HG03354 (cell line): Measurements from ENCODE around the gene DPH1.
"Not testable (repeated sequence)": the region's sequence is repeated elsewhere in the genome, so short reads cannot be mapped to it uniquely, and the experiment has no call there.

Source experiments
- ATAC-seq: cut with Tn5 transposase; IDR thresholded peaks from one replicate; pipeline ENCODE4 v1.9.1; 2021; ENCODE audit warnings: mild to moderate bottlenecking; ENCODE audit not compliant: unreplicated experiment, poor library complexity, severe bottlenecking

The DPH1 gene

GRCh38 chr17:2029911-2030778, at the start of gene DPH1:
DPH1 (plus strand) TSS chr17:2030153; CDS start chr17:2030170, 17 bp downstream.
- peak; percentile 79 for ATAC-seq

- ATAC-seq: no peak
Measured at GRCh38 chr17:1980665-1981250, 49.2 kb upstream of the DPH1 start.

GRCh38 chr17:1982793-1983366, 47.1 kb upstream of the DPH1 start:
- ATAC-seq: not testable (repeated sequence)

GRCh38 chr17:1985093-1985492, 44.9 kb upstream of the DPH1 start:
- no peak for ATAC-seq

GRCh38 chr17:1985686-1986085, 44.3 kb upstream of the DPH1 start:
- ATAC-seq: no peak

- no peak for ATAC-seq
Measured at GRCh38 chr17:1986783-1987451, 43.0 kb upstream of the DPH1 start.

GRCh38 chr17:1989135-1989534, 40.8 kb upstream of the DPH1 start:
- no peak for ATAC-seq

DNA sequence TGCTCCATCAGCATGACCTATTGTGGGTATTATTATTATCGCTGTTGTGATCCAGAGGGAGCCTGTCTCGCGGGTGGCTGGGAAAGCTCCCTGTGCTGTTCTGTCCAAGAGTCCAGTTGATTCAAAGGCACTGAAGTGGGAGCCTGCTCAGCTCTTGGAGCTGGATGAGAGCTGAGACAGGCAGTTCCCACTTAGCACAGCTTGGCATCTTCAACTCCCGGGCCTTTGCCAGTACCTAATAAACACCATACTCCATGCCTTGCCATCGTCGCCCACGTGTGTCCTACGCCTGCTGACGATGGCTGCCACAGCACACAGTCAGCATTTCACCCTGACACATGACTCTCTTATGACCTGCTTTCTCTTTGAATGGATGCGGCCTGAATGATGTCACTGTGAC, 37.4 kb upstream of the DPH1 start:
- no peak for ATAC-seq

- no peak for ATAC-seq
Measured at GRCh38 chr17:1994707-1995106, 35.2 kb upstream of the DPH1 start.

- no peak for ATAC-seq
Measured at GRCh38 chr17:1995321-1995892, 34.5 kb upstream of the DPH1 start.

DNA sequence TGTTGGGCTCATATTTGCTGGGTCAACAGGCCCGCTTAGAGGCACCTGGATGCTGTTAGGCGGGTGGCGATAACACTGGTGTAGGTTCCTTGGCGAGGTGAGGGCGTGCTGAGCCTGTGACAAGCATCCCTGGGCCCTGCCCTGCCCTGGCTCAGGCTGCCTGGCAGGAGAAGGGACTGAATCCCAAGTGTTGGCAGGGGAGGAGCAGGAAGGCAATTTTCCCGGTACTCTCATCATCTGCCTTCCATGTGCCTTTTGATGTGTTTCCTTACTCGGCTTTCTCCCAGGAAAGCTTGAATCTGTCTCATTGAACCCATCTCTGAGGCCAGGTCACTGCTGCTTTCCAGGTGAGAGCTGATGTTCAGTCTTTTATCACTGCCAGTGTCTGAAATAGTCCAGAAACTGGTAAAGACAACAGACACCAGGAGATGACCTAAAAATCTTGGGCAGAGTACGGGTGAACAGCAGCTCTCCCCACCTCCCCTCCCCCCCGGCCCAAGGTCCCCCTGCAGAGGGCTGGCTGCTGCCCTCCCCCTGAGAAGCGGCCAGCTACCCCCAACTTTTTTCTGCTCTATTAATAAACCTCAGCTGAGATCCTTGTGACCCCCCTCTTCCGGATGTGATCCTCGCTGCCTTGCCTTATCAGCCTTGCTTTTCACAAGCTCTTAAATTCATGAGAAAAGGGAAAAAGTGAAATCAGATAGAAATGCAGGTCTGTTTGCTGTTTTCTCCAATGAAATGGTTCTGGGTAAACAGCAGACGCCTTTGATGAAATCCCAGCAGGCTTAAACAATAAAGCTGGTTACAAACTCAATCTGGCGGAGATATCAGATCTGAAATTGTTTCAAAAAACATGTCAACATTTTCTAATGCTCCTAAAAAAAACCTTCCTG, 33.8 kb upstream of the DPH1 start:
- ATAC-seq: no peak

DNA sequence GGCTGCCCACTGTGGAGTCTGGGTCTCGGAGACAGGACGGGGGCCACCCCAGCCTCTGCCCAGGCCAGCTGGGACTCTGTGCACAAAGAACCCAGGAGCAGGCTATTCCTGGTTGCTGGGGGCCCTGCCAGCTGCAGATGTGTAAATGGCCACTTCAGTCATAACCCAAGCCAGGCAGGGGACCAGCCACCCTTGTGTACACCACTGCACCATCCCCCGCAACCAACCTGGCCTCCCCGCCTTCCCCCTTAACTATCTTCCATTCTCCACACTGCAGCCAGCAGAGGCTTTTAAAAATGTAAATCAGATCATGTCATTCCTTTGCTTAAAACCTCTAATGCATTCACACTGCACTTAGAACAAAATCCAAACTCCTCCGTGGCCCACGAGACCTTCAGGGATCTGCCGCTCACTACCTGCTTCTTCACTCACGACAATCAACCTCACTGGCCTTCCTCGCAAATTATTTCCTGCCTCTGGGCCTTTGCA, 33.1 kb upstream of the DPH1 start:
- no peak for ATAC-seq

DNA sequence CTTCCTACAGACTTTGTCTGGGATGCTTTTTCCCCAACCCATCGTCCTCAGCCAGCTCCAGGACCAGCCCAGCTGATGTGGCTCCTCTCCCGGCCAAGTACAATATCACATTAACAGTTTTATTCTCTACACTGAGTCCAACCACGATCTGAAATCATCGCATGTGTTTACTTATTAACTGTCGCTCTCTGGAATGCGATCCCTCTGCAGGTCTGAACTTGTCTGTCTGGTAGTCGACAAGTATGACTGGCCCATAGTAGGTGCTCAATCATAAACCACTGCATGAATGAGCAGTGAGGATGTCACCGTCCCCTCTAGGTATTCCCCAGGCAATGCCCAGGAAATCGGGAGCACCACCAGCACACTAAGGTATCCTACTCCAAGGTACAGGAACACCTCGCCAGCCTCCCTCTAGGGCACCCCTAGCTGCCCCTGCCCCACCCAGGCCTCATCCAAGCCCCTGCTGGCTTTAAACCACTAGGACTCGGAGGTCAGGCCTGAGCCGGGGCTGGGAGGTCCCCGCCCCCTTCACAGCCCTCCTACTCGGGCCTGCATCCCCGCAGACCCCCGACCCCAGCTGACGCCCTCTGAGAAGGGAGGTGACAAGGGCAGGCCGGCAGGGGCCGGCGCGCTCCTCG, 32.5 kb upstream of the DPH1 start:
- ATAC-seq: no peak

DNA sequence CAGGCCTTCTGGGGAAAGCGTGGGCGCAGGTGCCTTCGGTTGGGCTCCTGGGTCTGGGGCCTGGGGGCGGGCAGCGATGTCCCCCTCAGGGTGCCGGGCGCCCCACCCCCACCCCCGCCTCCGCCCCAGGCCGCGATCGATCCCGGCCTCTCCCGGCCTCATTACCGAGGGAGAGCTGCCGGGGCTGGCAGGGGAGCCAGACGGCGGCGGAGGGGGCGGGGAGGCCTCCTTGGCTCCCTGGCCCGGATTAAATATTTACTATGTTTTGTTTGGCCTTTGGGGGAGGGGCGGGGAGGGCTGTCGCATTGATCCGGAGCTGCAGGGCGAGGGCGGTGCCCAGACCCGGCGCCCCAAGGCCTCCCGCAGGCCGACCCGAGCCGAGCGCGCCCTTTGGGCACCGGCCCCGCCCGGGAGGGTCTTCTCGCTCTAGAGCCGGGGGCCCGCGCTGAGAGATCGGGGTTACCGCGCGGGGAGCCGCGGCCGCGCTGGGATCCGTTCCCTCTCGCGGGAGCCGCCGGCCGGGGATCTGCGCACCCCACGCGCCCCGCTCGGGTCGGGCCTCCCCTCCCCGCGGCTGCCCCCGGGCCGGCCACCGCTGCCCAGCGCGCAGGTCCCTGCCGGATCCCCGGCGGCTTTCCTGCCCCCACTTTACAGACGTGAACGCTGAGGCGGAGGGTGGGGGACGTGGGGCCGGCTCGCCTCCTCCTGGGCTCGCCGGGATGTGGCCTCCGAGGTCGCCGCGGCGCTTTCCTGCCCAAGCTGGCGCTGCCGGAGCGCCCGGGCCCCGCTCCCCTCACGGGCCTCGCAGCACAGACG, 31.8 kb upstream of the DPH1 start:
- no peak for ATAC-seq

- no peak for ATAC-seq
Measured at GRCh38 chr17:1999557-2000251, 30.2 kb upstream of the DPH1 start.

GRCh38 chr17:2002767-2003329, 27.1 kb upstream of the DPH1 start:
- ATAC-seq: no peak

- no peak for ATAC-seq
Measured at GRCh38 chr17:2003525-2003924, 26.4 kb upstream of the DPH1 start.
